DOHH2 (cell line): ENCODE data around the gene STARD6.

Experiments
- H3F3A ChIP-seq: fragments of 200-600 bp; sonication (generic), shearing (Covaris generic); 2 replicates; pipeline ENCODE4 v1.6.0; 2016; ENCODE audit warnings: antibody characterized with exemption, mild to moderate bottlenecking; ENCODE audit not compliant: control insufficient read depth, insufficient read depth
- H3K27ac ChIP-seq: fragments of 200-600 bp; sonication (generic); 2 replicates; pipeline ENCODE4 v1.5.1; 2014; ENCODE audit warnings: low read depth, mild to moderate bottlenecking, low read length, moderate library complexity
- H3K27me3 ChIP-seq: fragments of 200-600 bp; sonication (generic); 2 replicates; pipeline ENCODE4 v1.6.1; 2014; ENCODE audit warnings: mild to moderate bottlenecking, low read length, mixed read lengths; ENCODE audit not compliant: control insufficient read depth
- H3K36me3 ChIP-seq: fragments of 200-600 bp; sonication (generic); 2 replicates; pipeline ENCODE4 v1.6.1; 2014; ENCODE audit warnings: mild to moderate bottlenecking, low read length, moderate library complexity, mixed read lengths; ENCODE audit not compliant: control insufficient read depth
- H3K4me1 ChIP-seq: fragments of 200-600 bp; sonication (generic); 2 replicates; pipeline ENCODE4 v1.6.1; 2014; ENCODE audit warnings: mild to moderate bottlenecking, low read length, mixed read lengths; ENCODE audit not compliant: control insufficient read depth
- H3K4me2 ChIP-seq: fragments of 200-600 bp; sonication (generic); 2 replicates; pipeline ENCODE4 v1.6.0; 2014; ENCODE audit warnings: mild to moderate bottlenecking, low read length, moderate library complexity
- H3K4me3 ChIP-seq: fragments of 200-600 bp; sonication (generic); 2 replicates; pipeline ENCODE4 v1.5.1; 2014; ENCODE audit warnings: mild to moderate bottlenecking, low read length, mixed read lengths
- H3K79me2 ChIP-seq: fragments of 200-600 bp; sonication (generic); 2 replicates; pipeline ENCODE4 v1.6.1; 2014; ENCODE audit warnings: mild to moderate bottlenecking, low read length, mixed read lengths; ENCODE audit not compliant: control insufficient read depth
- H3K9me2 ChIP-seq: fragments of 200-600 bp; sonication (generic); replicated peaks from 2 replicates; pipeline ENCODE4 v1.6.1; 2014; ENCODE audit warnings: mild to moderate bottlenecking, low read length, mixed read lengths; ENCODE audit not compliant: control insufficient read depth
- H3K9me3 ChIP-seq: fragments of 200-600 bp; sonication (generic); 2 replicates; pipeline ENCODE4 v1.6.1; 2014; ENCODE audit warnings: antibody characterized with exemption, low read length, mixed read lengths; ENCODE audit not compliant: control insufficient read depth, insufficient read depth
- H4K20me1 ChIP-seq: fragments of 200-600 bp; sonication (generic); 2 replicates; pipeline ENCODE4 v1.6.0; 2014; ENCODE audit warnings: low read depth, mild to moderate bottlenecking, antibody characterized with exemption, low read length, moderate library complexity; ENCODE audit not compliant: control insufficient read depth, insufficient read depth
- EZH2phosphoT487 ChIP-seq: fragments of 200-600 bp; sonication (generic); IDR thresholded peaks from 2 replicates; pipeline ENCODE4 v1.6.1; 2017; ENCODE audit warnings: borderline replicate concordance, mild to moderate bottlenecking, antibody characterized with exemption, low read length, moderate library complexity, mixed read lengths
- TF ChIP-seq, protein P1 (sequence below): fragments of 200-600 bp; sonication (generic); IDR thresholded peaks from one replicate; pipeline ENCODE4 v1.5.1; 2014; ENCODE audit warnings: antibody characterized with exemption, mild to moderate bottlenecking, low read depth, low read length; ENCODE audit not compliant: poor library complexity, severe bottlenecking

Gene STARD6

DNA sequence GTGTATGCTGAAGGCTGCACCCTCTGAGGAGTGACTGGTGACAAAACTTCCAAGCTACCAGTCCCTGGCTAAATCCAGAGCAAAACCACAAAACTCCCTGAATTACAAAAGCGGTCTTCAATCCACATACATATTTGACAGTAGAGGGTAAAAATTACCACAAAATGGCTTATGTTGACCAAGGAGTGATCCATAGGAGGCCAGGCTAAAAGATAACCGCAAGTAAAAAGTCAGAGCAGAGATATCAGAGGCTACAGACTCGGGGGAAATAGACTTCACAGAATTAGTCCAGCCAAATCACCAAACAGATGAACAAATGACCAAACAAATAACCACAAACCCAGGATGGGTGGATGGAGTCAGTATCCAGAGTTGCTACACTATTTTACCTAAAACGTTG is 19.4 kb downstream of the STARD6 start:
- H4K20me1 ChIP-seq, result no peaks in the 10 kb centered on the region
- H3F3A ChIP-seq, result no peaks in the 10 kb centered on the region
- H3K4me3 ChIP-seq, result no peak overlapping the region
- no peaks in the 10 kb centered on the region for H3K9me2 ChIP-seq
- no peaks in the 10 kb centered on the region for H3K36me3 ChIP-seq
- TF ChIP-seq, protein P1, sequence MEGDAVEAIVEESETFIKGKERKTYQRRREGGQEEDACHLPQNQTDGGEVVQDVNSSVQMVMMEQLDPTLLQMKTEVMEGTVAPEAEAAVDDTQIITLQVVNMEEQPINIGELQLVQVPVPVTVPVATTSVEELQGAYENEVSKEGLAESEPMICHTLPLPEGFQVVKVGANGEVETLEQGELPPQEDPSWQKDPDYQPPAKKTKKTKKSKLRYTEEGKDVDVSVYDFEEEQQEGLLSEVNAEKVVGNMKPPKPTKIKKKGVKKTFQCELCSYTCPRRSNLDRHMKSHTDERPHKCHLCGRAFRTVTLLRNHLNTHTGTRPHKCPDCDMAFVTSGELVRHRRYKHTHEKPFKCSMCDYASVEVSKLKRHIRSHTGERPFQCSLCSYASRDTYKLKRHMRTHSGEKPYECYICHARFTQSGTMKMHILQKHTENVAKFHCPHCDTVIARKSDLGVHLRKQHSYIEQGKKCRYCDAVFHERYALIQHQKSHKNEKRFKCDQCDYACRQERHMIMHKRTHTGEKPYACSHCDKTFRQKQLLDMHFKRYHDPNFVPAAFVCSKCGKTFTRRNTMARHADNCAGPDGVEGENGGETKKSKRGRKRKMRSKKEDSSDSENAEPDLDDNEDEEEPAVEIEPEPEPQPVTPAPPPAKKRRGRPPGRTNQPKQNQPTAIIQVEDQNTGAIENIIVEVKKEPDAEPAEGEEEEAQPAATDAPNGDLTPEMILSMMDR, result no peak
- TF ChIP-seq EZH2phosphoT487, result no peak
- peaks cover 3% of the 10 kb centered on the region; the same call in 1 of the 2 replicates for H3K9me3 ChIP-seq
- no peak overlapping the region for H3K27ac ChIP-seq
- no peaks in the 10 kb centered on the region for H3K4me1 ChIP-seq
- H3K4me2 ChIP-seq, result no peak overlapping the region
- no peaks in the 10 kb centered on the region for H3K27me3 ChIP-seq
- no peaks in the 10 kb centered on the region for H3K79me2 ChIP-seq

DNA sequence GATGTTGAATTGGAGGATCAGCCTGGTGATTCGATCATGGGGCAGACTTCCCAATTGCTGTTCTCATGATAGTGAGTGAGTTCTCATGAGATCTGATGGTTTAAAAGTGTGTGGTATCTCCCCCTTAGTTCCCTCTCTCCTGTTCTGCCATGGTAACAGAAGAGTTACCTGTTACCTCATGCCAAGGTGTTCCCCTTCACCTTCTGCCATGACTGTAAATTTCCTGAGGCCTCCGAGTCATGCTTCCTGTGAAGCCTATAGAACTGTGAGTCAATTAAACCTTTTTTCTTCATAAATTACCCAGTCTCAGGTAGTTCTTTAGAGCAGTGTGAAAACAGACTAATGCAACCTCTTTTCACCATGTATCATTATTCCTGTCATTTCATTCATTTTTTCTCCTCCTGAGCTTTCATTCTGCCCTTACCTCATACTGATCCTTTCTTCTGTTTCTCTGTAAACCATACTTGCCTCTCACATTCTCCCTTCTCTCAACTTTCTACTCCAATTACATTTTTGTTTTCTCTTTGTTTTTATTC is 22.0 kb downstream of the STARD6 start:
- Histone ChIP-seq H3K9me2 (no peaks in the 10 kb centered on the region), H3K27ac (no peak overlapping the region), H3K27me3 (no peaks in the 10 kb centered on the region), H4K20me1 (no peaks in the 10 kb centered on the region), H3K79me2 (no peaks in the 10 kb centered on the region), H3K4me1 (peaks cover 4% of the 10 kb centered on the region), H3F3A (no peaks in the 10 kb centered on the region), H3K36me3 (no peaks in the 10 kb centered on the region), H3K4me2 (no peak overlapping the region), H3K4me3 (no peak overlapping the region), H3K9me3 (no peaks in the 10 kb centered on the region; the same call in 1 of the 2 replicates)
- no peak for TF ChIP-seq EZH2phosphoT487

DNA sequence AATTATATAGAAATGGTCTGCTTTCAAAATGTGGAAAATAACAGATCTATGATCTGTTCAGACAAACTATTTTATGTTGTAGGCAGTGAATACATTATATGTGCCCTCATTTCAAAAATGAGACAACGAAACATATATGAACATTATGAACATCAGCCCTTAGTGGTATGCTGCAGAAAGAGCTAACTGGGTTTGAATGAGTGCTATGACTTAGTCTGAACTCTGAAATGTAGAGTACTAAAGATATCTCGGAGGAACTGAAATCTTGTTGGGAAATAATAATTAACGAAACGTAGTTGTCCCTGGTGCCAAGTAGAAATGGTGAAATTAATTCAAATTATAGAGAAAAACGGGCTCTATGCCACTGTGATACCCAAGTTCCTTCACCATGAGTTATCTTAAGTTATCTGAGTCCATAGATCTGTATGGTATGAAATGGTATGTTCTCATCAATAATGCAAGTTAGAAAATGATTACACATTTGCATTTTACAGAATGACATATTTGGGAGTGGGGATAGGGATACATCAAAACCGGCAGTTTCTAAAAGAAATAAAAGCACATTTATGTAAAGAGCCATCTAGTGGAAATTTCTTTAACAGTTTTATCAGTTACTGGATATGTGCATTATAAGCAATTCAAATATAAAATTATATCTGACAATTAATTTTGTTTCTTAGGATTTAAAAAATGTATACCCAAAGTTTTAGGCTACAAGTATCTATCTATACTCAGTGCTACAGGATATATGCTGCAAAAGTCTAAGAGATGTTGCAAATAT is 26.7 kb downstream of the STARD6 start:
- Histone ChIP-seq H3K27me3 (no peaks in the 10 kb centered on the region), H3K79me2 (no peaks in the 10 kb centered on the region), H3K4me2 (peak overlapping the region; percentile 51), H3K4me3 (peak overlapping the region; percentile 41), H3K9me2 (no peaks in the 10 kb centered on the region), H4K20me1 (no peaks in the 10 kb centered on the region), H3K27ac (no peak overlapping the region), H3F3A (no peaks in the 10 kb centered on the region), H3K9me3 (no peaks in the 10 kb centered on the region), H3K36me3 (no peaks in the 10 kb centered on the region), H3K4me1 (peaks cover 13% of the 10 kb centered on the region)
- TF ChIP-seq, protein P1, result peak; percentile 49
- no peak for TF ChIP-seq EZH2phosphoT487

DNA sequence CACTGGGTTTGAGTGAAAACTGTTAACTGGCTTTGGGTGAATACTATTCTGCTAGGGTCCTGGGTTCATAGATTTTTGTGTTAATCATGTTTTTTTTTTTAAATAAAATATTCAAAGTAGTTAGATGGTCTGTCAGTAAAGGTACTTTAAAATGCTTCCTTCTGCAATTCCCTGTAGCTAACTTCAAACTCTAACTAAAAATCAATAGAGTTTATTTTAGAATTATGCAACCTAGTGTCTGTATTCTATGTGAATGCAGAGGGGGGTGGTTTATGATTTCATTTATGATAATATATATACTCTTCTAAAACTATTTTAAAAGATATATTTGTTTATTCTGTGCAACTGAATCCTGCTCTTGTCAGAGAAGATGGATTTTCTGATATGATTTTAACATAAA is 27.9 kb downstream of the STARD6 start:
- Histone ChIP-seq H4K20me1 (no peaks in the 10 kb centered on the region), H3K9me3 (no peaks in the 10 kb centered on the region), H3K4me3 (no peak overlapping the region), H3F3A (no peaks in the 10 kb centered on the region), H3K27me3 (no peaks in the 10 kb centered on the region), H3K36me3 (no peaks in the 10 kb centered on the region), H3K9me2 (no peaks in the 10 kb centered on the region), H3K4me1 (peaks cover 13% of the 10 kb centered on the region), H3K27ac (no peak overlapping the region), H3K79me2 (no peaks in the 10 kb centered on the region), H3K4me2 (no peak overlapping the region)
- TF ChIP-seq, protein P1, result no peak
- TF ChIP-seq EZH2phosphoT487, result no peak
